PFSK-1 (cell line): ENCODE results near the gene SPEM2.

ENCODE experiments used
- POLR2AphosphoS5 ChIP-seq: IDR thresholded peaks from 2 replicates; pipeline ENCODE4 v1.6.1; 2012; ENCODE audit warnings: low read depth, mild to moderate bottlenecking, control low read depth, low read length, moderate library complexity
- REST ChIP-seq, 2 experiments: IDR thresholded peaks; 2 replicates each; pipeline versions ENCODE4 v1.6.1 to v1.8.0; 2011 to 2012; ENCODE audit warnings: low read depth in 2 of 2, low read length in 2 of 2, control low read depth in 1 of 2, inconsistent platforms in 1 of 2, mild to moderate bottlenecking in 1 of 2, moderate library complexity in 1 of 2; ENCODE audit not compliant: insufficient read depth in 1 of 2
- TAF1 ChIP-seq: IDR thresholded peaks from 2 replicates; pipeline ENCODE4 v1.6.1; 2012; ENCODE audit warnings: low read length, control low read depth, borderline replicate concordance; ENCODE audit not compliant: insufficient read depth

GRCh38 chr17:7414837-7415236 lies 10.6 kb upstream of the SPEM2 start:
- TF ChIP-seq POLR2AphosphoS5 (no peak), TAF1 (no peak), REST (IDR thresholded peaks at IDR 0.05; ENCODE audit: insufficient read depth in 1 of 2, low read depth in 2 of 2, low read length in 2 of 2) (no peak)
